Measurements from ENCODE around the gene ANKRD34A. TPM values are rescaled to one million over a fixed set of nuclear protein-coding genes. Genes with fewer than 3 reads are reported as not detected.

ANKRD34A gene
- total and polyA plus RNA-seq, 2 of the 13 experiments (the other 11 are each of a cell fraction or from before 2014, with no cell fraction given): 0.05 to 0.07 TPM

- peak; percentile 64; the same call in 1 of the 3 replicates for TF ChIP-seq MXI1 (IDR thresholded peaks at IDR 0.05; ENCODE audit: borderline replicate concordance, low read depth, low read length)
- 0 out of 2 replicates have a peak, but pooled peaks have one; percentile 3 for TF ChIP-seq ZNF263 (CRISPR knock-in tag; IDR thresholded peaks at IDR 0.05)
- peak; percentile 82 for TF ChIP-seq THAP11 (CRISPR knock-in tag; IDR thresholded peaks at IDR 0.05)
- 0 out of 2 replicates have a peak, but pooled peaks have one; percentile 30 for TF ChIP-seq POLR2AphosphoS5 (IDR thresholded peaks at IDR 0.05; ENCODE audit: low read depth, low read length)
- TF ChIP-seq AGO2 (optimal IDR thresholded peaks at IDR 0.05; ENCODE audit: low read depth, low read length): peak; percentile 17
- TF ChIP-seq SPEN (CRISPR knock-in tag; IDR thresholded peaks at IDR 0.05; ENCODE audit: low read depth): peak; percentile 73; the same call in 1 of the 2 replicates
- TF ChIP-seq ASH2L (IDR thresholded peaks at IDR 0.05; ENCODE audit: insufficient read length, low read depth, low read length): peak; percentile 71
- no peak for TF ChIP-seq GPBP1L1 (CRISPR knock-in tag; IDR thresholded peaks at IDR 0.05)
- TF ChIP-seq ZNF670 (CRISPR knock-in tag; IDR thresholded peaks at IDR 0.05; ENCODE audit: borderline replicate concordance): peak; percentile 54; the same call in 1 of the 2 replicates
- TF ChIP-seq ELF1 (CRISPR knock-in tag; IDR thresholded peaks at IDR 0.05): peak; percentile 67
- TF ChIP-seq ZNF891 (CRISPR knock-in tag; IDR thresholded peaks at IDR 0.05): 0 out of 2 replicates have a peak, but pooled peaks have one; percentile 5
- TF ChIP-seq FOSL2 (CRISPR knock-in tag; IDR thresholded peaks at IDR 0.05): peak; percentile 23; the same call in 1 of the 2 replicates
- TF ChIP-seq RCOR2 (CRISPR knock-in tag; IDR thresholded peaks at IDR 0.05): 0 out of 2 replicates have a peak, but pooled peaks have one; percentile 15
- 0 out of 2 replicates have a peak, but pooled peaks have one; percentile 60 for TF ChIP-seq GTF3A (CRISPR knock-in tag; conservative IDR thresholded peaks at IDR 0.05)
- peak; percentile 97 for TF ChIP-seq ZNF672 (CRISPR knock-in tag; IDR thresholded peaks at IDR 0.05)
- TF ChIP-seq, protein P1, sequence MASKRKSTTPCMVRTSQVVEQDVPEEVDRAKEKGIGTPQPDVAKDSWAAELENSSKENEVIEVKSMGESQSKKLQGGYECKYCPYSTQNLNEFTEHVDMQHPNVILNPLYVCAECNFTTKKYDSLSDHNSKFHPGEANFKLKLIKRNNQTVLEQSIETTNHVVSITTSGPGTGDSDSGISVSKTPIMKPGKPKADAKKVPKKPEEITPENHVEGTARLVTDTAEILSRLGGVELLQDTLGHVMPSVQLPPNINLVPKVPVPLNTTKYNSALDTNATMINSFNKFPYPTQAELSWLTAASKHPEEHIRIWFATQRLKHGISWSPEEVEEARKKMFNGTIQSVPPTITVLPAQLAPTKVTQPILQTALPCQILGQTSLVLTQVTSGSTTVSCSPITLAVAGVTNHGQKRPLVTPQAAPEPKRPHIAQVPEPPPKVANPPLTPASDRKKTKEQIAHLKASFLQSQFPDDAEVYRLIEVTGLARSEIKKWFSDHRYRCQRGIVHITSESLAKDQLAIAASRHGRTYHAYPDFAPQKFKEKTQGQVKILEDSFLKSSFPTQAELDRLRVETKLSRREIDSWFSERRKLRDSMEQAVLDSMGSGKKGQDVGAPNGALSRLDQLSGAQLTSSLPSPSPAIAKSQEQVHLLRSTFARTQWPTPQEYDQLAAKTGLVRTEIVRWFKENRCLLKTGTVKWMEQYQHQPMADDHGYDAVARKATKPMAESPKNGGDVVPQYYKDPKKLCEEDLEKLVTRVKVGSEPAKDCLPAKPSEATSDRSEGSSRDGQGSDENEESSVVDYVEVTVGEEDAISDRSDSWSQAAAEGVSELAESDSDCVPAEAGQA (IDR thresholded peaks at IDR 0.05; ENCODE audit: low read depth): no peak
- TF ChIP-seq, protein P1 (CRISPR knock-in tag; IDR thresholded peaks at IDR 0.05; ENCODE audit: borderline replicate concordance): 0 out of 2 replicates have a peak, but pooled peaks have one; percentile 31
- TF ChIP-seq PHF21A (CRISPR knock-in tag; IDR thresholded peaks at IDR 0.05): peak; percentile 50; the same call in 1 of the 2 replicates
- TF ChIP-seq ZNF282 (IDR thresholded peaks at IDR 0.05; ENCODE audit: partially characterized antibody): no peak
- peak; percentile 73; the same call in 1 of the 2 replicates for TF ChIP-seq TGIF2 (CRISPR knock-in tag; IDR thresholded peaks at IDR 0.05)
- TF ChIP-seq, protein P2, sequence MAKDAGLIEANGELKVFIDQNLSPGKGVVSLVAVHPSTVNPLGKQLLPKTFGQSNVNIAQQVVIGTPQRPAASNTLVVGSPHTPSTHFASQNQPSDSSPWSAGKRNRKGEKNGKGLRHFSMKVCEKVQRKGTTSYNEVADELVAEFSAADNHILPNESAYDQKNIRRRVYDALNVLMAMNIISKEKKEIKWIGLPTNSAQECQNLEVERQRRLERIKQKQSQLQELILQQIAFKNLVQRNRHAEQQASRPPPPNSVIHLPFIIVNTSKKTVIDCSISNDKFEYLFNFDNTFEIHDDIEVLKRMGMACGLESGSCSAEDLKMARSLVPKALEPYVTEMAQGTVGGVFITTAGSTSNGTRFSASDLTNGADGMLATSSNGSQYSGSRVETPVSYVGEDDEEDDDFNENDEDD (CRISPR knock-in tag; IDR thresholded peaks at IDR 0.05; ENCODE audit: borderline replicate concordance): peak; percentile 43; the same call in 1 of the 2 replicates
- TF ChIP-seq ATF7-NPFF (CRISPR knock-in tag; IDR thresholded peaks at IDR 0.05; ENCODE audit: low read depth): peak; percentile 66; the same call in 1 of the 2 replicates
Measured at GRCh38 chr1:145918144-145918991, 46.0 kb downstream of the ANKRD34A start, which contains the start of gene PEX11B (continued).
